Fibroblast of upper back skin (primary cell): ENCODE results near the gene OR10H3.
"Not testable (repeated sequence)": the region's sequence is repeated elsewhere in the genome, so short reads cannot be mapped to it uniquely, and the experiment has no call there.

Source experiments
- DNase-seq: peaks from one replicate; pipeline ENCODE4 v3.0.0-alpha.2; 2013

OR10H3 gene

DNA sequence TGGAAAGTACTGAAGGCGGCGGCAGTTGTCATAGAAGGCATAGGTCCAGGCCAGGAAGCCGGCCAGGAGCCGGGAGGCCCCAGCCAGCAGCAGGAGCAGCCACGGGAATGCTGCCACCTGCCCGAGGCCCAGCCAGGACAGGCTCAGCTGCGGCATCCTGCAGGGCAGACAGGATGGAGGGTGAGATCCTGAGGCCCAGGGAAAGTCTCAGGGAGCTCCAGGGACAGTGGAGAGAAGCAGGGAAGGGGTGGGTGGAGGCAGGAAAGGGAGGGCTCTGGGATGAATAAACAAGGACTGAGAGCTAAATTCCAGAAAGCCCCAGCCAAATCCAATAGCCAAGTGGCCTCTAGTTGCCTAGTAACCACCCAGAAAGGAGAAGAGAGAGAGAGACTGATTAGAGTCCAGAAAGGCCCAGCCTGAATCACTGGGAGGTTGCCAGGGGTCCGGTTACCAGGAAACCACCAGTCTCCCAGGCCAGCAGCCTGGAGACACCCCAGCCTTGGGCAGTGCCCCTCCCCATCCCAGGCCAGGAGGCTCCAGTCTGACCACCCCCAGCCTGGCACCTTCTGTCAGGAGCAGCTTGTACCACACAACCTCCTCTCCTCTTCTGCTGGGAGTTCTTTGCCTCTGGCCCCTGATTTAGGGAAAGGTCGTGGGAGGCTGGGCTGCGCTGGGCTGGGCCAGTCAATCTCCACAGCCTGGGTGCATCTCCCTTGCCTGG is 42.1 kb downstream of the OR10H3 start:
- DNase-seq = no peak

DNA sequence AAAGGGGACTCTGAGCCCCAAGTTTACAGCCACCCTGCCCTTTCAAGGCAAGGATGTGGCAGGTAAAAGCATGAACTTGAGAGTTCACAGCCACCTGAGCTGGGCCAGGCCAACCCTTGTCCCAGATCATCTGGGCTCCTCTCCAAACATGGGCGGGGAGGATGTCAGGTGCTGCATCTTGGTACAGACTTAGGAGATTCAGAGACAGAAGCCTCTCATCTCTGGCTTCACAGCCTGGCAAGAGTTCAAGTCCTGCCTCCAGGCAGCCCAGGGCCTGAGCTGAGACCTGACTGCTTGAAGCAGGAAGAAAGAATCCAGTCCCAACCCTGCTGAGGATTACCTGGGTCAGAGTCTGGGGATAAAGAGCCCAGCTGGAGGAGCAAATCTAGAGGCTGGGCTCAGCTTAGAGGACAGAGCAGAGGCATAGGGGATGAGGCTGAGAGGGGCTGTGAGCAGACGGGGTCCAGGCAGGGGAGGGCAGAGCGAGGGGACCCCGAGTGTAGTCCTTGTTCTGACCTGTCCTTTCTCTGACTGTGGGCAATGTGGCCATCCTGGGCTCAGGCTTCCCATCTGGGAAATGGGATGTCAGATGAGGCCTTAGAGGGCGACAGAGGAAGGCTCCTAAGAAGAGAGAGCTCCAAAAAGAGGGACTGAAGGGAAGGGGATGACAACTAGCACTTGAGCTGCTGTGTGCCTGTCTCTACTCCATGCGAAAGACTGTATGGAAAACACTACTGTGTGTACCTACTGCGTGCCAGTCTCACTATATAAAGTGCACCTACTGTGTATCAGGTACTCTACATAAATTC is 43.0 kb downstream of the OR10H3 start:
- no peak for DNase-seq

DNA sequence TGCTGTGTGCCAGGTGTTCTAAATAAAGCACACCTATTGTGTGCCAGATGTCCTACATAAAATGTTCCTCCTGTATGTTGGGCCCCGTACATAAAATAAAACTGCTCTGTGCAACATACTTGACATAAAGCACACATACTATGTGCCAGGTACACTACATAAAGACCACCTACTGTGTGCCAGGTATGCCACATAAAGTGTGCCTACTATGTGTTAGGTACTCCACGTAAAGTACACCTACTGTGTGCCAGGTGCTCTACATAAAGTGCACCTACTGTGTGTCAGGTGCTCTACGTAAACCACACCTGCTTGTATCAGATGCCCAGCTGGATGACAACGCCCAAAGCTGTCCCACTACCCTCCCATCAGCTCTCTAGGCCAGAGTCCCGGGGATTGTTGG is 43.9 kb downstream of the OR10H3 start:
- no peak for DNase-seq

DNA sequence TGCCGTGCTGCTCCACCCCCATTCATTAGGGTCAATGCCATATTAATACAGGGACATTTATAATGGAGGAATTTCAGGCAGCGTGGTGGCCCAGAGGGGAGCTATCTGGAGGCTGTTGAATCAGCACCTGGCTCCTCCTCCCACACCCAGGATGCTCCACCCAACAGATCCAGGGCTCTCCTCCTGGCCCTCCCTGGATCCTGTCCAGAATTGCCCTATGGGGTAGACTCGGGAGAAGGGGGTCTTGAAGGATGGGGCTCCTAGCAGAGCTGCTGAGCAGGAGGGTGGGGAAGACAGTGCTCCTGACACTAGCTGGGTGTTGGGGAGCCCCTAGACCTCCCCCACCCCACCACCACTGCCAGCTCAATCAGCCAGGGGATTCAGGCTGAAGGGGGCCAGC is 44.4 kb downstream of the OR10H3 start:
- DNase-seq = no peak

DNA sequence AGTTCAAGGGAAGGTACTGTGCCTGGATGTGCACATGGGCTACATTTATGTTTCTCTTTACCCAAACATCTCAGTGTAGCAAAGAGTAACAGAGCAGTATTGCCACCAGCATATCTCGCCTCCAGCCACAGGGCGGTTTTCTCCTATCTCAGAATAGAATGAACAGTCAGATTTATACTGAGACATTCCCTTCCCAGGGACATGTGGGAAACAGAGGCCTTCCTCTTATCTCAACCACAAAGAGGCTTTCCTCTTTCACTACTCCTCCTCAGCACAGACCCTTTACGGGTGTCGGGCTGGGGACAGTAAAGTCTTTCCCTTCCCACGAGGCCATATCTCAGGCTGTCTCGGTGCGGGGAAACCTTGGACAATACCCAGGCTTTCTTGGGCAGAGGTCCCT is 45.1 kb downstream of the OR10H3 start:
- DNase-seq = not testable (repeated sequence)

DNA sequence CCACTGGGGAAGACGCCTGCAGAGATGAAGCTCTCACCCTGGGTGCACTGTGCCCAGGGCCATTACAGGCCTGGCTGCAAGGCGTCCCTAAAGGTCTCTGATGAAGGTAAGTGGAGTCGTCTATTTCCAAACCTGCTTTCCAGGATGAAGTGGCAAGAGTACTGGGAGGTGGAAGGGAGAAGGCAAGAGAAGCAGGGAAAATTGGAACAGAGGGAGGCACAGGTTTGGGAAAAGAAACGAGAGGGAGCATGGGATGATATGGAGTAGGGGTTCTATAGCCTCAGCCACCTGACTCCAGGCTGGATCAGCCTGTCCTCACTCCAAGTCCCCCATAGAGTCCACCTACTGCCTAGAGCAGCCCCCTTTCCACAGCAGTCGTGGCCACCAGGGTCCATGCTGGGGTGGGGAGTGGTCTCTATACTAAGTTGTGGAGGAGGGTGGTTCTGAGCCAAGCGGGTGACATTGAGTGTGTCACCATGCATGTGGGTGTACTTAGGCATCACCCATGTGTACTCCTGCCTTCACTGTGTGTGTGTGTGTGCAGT is 49.9 kb downstream of the OR10H3 start, which contains the start of gene OR10H5:
TSS of gene OR10H5 (plus strand) at position 51 of the 545 bp plus-strand sequence. CDS start 6,388 bp downstream, outside the sequence.
- DNase-seq = no peak

DNA sequence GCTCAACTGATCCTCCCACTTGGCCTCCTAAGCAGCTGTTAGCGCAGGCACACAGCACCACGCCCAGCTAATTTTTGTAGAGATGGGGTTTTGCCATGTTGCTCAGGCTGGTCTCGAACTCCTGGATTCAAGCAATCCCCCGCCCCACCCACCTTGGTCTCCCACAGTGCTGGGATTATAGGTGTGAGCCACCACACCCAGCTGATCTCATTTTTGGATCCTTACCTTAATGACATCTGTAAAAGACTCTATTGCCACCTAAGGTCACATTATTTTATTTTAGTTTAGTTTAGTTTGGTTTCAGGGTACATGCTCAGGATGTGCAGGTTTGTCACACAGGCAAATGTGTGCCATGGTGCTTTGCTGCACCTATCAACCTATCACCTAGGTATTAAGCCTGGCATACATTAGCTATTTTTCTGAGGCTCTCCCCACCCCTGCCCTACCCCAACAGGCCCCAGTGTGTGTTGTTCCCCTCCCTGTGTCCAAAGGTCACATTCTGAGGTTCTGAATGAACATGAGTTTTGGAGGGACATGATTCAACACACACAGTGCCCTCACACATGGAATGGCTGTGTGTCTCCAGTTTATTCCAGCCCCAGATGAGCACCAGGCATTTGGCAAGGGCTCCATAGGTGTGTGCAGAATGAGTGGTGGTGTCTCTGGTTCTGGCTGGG is 50.9 kb downstream of the OR10H3 start:
- DNase-seq = no peak

DNA sequence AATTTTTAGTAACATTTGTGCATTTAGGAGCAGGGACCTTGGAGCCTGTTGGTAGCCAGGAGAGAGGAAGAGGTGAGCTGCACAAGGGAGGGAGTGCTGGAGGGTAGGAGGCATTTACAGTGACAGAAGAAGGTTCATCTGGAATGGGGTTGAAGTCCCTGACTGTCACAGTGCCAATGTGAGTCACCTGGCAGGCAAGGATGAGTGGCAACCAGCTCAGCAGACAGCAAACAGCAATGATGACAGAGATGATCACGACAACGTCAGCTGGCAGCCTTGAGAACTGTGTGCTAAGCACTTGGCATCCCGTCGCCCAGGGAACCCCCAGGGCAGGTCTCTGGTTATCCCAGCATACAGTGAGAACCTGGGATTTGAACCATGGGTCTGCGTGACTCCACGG is 52.3 kb downstream of the OR10H3 start:
- no peak for DNase-seq
